Ecto neural progenitor cell (in vitro differentiated cells): ENCODE data around the gene ERN1.

Experiments
- DNase-seq: peaks from one replicate; pipeline ENCODE4 v3.0.0-alpha.2; 2018; ENCODE audit warnings: low spot score

Gene ERN1

DNA sequence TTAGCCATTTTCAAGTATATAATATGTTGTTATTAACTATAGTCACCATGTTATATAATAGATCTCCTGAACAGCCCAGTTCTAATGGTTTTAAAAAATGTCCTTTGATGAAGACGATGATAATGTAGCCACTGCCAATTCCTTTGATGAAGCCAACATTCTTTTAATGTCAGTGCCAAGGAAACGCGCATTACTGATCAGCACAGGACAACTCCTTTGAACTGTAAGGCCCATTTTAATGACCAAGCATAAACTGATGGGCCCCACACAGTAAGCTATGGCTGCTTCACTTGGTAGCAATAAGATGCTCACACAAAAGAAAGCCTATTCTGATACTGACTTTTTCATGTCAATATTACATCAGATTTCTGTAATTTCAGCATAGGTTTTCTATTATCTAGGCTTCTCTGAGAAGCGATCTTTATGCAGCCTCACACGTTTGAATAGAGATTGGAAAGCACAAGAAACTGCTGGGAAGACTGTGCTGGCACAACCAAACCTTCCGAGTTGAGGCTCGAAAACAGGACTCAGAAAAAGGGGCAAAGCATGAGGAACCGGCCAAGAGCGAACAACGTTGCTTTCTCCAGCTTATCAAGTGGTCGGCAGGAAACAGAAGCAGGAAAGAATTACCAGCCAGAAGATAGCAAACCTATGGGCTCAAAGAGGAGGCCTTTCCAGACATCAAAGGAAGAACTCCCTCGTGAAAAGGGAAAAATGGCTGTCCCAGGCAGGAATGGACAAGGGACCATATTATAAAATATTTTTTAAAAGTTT lies 19.4 kb downstream of the ERN1 start:
- no peak for DNase-seq

DNA sequence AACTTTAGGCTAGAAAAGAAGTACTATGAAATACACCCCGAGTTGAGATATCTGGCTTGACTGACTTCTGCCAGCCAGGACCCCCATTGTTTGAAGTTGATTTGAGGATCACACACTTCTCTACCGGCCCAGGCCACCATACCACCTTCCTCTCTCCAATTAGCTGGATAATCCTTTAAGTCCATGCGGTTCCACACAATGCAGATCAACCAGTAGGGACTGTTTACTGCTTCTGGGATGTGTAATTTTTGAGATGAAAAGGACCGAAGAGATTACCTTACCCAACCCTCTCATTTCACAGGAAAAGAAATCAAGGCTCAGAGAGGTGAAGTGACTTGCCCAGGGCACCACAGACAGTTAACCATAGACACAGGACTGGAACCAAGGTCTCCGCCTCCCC lies 20.5 kb downstream of the ERN1 start:
- DNase-seq, result no peak

DNA sequence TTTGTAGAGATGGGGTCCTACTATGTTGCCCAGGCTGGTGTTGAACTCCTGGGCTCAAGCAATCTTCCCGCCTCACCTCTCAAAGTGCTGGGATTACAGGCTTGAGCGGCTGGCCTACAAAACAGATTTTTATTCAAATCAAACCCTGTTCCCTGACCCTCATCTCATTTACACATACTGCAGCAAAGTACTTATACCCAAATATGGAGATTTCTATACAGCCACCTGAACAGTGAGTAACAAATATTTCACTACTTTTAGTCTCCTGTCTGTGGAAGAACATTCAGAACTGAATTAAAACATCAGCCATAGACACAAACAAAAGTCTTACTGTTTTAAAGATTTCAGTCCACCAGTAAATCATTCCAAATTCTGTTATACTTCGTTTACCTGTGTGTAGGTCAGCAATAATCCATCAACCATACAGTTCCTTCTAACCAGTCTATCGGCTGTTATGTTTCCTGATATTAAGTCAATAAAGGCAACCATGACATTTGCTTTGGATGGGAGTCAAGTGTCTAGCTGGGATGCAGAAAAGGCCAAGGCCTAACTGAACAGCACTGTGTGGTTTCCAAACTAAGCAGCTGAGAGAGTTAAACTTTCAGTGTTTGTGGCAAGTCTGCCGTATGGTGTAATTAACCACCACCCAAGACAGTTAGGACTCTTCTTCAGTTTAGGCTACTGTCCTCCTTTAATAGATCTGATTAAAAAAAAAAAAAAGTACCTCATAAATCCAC lies 22.3 kb downstream of the ERN1 start:
- DNase-seq, result no peak

- no peak for DNase-seq
Measured at GRCh38 chr17:64106918-64107317, 23.0 kb downstream of the ERN1 start.

DNA sequence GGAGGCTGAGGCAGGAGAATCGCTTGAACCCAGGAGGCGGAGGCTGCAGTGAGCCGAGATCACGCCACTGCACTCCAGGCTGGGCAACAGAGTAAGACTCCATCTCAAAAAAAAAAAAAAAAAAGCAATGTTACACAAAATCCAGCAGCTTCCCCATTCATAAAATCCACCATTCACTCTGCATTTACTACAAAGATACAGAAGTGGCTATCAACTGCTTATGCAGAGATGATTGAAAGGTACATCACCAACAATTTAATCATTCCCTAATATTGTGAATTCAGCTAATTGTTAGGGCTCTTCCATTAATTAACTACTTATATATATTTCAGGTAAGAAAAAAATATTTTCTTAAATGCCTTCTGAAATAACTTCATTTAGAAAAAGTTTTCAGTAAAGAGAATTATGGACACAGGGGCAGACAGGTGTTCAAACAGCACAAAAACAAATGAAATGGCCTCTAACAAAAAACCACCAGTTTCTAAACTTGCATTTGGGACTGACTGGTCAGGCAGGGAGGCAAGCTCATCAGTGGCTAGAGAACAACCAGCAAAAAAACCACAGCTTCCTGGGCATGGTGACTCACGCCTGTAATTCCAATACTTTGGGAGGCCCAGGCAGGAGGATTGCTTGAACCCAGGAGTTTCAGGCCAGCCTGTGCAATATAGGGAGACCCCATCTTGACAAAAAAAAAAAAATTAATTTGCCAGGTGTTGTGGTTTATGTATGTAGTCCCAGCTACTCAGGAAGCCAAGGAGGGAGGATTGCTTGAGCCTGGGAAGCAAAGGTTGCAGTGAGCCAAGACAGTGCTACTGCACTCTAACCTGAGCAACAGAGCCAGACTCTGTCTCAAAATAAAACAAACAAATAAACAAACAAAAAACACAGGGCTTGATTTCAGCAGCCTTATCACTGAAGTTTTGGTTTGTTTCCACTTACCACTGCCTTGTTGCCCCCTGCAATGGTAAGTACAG lies 26.3 kb downstream of the ERN1 start:
- DNase-seq, result no peak

- DNase-seq, result no peak
Measured at GRCh38 chr17:64102627-64103390, 27.1 kb downstream of the ERN1 start.

GRCh38 chr17:64099543-64099942 lies 30.4 kb downstream of the ERN1 start:
- no peak for DNase-seq

DNA sequence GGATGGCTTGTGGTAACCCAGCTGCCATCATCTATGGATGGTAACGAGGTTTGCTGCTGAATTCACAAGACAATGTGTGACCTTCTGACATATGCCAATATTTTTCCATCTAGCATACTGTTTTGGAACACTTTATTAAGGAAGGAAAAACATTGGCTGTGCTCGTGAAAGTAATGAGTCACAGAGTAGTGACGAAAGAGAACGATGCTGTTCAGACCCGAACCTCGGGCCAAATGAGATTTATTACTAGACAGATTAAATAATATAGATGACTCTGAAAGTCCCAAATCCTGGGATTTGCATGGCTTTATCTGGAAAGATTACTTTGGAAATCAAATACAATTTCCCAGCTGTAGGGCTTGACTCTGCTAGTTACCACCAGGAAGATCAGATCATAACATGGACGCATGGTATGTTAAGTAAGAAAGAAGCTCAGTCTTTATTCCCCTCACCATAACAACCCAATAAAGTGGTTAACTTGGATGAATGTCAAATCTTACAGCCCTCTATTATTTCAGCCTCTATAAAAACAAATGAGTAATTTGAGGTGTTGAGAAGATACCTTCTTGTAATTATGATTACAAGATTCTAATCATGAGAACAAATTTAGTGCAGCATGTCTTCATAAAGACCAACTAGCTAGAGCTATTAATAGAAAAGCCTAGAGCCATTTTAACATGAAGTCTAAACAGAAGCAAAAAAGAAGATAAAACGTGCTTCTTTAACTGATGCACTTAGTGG lies 32.6 kb downstream of the ERN1 start:
- no peak for DNase-seq

- no peak for DNase-seq
Measured at GRCh38 chr17:64096037-64096436, 33.9 kb downstream of the ERN1 start.

- DNase-seq, result no peak
Measured at GRCh38 chr17:64095144-64095882, 34.6 kb downstream of the ERN1 start.

DNA sequence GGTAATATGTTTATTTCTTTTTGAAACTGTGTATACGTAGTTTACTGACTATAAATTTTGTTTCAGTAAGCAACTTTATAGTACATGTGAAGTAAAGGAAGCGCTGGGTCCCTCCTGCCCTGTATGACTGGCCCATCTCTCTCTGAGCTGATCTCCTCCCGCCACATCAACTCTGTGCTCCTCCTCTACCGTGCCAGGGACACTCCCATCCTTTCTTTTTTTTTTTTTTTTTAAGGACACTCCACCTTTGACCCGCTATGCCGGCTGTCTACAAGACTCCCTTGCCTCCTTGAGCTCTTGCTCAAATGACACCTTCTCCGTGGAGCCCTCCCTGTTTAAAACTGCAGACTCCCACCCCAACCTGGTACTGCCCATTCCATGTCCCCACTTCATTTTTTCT lies 35.5 kb downstream of the ERN1 start:
- DNase-seq, result no peak

DNA sequence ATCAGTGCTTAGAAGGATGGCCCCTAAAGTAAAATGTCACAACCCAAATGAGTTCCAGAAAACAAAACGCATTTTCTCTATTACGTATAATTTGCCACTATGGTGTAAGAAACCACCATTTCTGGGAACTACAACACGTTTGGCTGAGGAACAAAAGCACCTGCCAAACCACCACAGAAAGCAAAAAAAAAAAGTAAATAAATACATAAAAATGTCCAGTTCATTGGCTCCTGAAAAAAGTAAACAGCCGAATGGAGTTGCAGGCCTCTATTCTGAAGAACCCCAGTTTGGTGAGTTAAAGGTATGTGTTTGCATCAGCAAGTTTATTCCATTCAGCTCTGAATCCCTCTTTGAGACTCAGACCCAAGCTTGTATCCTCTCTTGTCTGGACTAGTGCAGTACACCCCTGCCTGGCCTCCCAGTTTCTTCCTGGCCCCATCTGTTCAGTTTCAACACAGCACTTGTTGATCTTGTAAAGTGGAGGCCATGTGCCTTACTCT lies 36.9 kb downstream of the ERN1 start:
- no peak for DNase-seq

GRCh38 chr17:64092113-64092512 lies 37.8 kb downstream of the ERN1 start:
- DNase-seq, result no peak

GRCh38 chr17:64091571-64091970 lies 38.4 kb downstream of the ERN1 start:
- no peak for DNase-seq

DNA sequence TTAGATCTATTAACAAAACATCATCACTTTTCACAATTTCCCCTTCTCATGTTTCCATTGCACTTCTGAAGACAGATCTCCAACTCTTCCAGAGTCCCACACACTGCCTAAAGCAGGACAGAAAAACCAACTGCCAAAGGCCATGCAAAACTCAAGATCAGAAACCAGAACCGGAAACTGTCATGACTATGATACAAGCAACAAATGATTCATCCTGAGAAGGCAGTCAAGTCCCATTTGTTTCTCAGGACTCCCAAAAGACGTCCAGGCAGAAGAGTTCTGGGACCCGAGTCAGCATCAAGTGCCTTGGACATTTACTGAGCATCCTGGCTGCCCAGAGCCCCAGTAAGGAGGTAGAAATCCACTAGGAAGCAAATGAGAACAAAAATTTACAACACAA lies 38.8 kb downstream of the ERN1 start:
- no peak for DNase-seq

DNA sequence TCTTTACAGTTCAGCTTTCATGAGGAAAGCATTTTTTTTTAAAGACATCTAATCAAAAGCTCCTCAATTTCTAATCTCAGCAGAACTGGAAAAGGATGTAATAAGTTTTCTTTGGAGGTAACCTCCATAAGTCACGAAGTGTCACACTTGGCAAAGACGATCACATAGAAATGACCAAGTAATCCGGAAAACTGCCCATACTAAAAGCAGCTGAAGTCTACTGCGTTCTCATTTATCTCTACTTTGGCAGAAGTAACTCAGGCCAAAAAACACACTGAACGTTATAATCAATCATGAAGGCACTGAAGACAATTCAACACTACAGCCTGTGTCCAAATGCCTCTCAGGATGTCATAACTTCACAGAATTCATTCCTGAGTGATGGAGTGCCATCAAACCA lies 39.8 kb downstream of the ERN1 start:
- DNase-seq, result no peak

GRCh38 chr17:64087252-64088005 lies 42.5 kb downstream of the ERN1 start:
- no peak for DNase-seq

DNA sequence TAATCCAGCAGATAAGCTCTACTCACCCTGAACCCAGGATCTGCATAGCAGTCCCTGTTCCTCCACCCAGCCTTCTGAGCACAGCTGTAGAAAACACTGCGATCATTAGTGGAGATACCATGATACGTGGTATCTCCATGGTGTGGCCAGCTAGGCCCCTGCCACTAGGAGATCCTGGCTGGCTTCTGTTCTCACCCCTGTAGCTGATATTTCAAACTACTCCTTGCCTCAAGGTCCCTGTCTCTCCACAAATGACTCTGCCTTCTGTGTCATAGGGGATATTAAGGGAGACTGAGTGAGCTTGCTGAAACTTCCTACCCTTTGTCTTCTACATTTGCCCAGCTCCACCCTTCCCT lies 44.3 kb downstream of the ERN1 start:
- no peak for DNase-seq

- DNase-seq, result no peak
Measured at GRCh38 chr17:64084940-64085649, 44.8 kb downstream of the ERN1 start.
